ENCODE data around the gene SDR42E2. TPM values are rescaled to one million over a fixed set of nuclear protein-coding genes. Genes with fewer than 3 reads are reported as not detected.

Gene SDR42E2
- total and polyA plus RNA-seq, 2 donors (not counting 1 experiment from before 2014, with no cell fraction given) = 0.12 to 0.62 TPM

- TF ChIP-seq CTCF (IDR thresholded peaks at IDR 0.05) (no peak), EZH2 (IDR thresholded peaks at IDR 0.05; ENCODE audit: borderline replicate concordance, insufficient read depth, low read depth, low read length, poor library complexity, severe bottlenecking) (no peak)
- WGBS (ENCODE audit: insufficient coverage) = 86% methylated on average over 1 of the region's 2 CpGs
- H3K4me3 Mint-ChIP-seq = no peak overlapping the region
- peaks cover 37% of the 10 kb centered on the region for H3K4me1 Mint-ChIP-seq
- Histone ChIP-seq H3K36me3 (replicated peaks in 1 of 2; ENCODE audit: control extremely low read depth in 1 of 2, control insufficient read depth in 1 of 2, extremely low read depth in 1 of 2, insufficient read depth in 2 of 2, low read length in 1 of 2) (no peaks in the 10 kb centered on the region), H3K4me3 (ENCODE audit: control extremely low read depth in 1 of 5, extremely low read depth in 1 of 5, insufficient read depth in 1 of 5, low read depth in 2 of 5, low read length in 4 of 5) (no peak overlapping the region), H3K9ac (ENCODE audit: low read length) (peak overlapping the region; percentile 71), H3K4me1 (ENCODE audit: control insufficient read depth in 2 of 2, insufficient read depth in 2 of 2, low read length in 2 of 2) (peaks cover 32 to 40% of the 10 kb centered on the region in 2 donors), H3K27ac (ENCODE audit: low read length in 2 of 2) (peak overlapping the region; percentile 96 to 100), H3K27me3 (replicated peaks in 1 of 4; ENCODE audit: control extremely low read depth in 1 of 4, control insufficient read depth in 3 of 4, insufficient read depth in 4 of 4, low read length in 3 of 4) (no peaks in the 10 kb centered on the region), H3K9me3 (ENCODE audit: control extremely low read depth in 1 of 3, control insufficient read depth in 2 of 3, insufficient read depth in 1 of 3, low read length in 2 of 3) (peaks cover 0 to 4% (median 0%) of the 10 kb centered on the region in 3 donors), H3K4me2 (replicated peaks; ENCODE audit: low read depth, low read length, poor library complexity, severe bottlenecking) (peak overlapping the region; percentile 88), H4K20me1 (ENCODE audit: control insufficient read depth, insufficient read depth, low read length, poor library complexity, severe bottlenecking) (no peaks in the 10 kb centered on the region), H3K79me2 (ENCODE audit: control insufficient read depth, insufficient read depth, low read length) (no peaks in the 10 kb centered on the region), H2AFZ (ENCODE audit: insufficient read depth, low read depth, low read length, poor library complexity, severe bottlenecking) (no peak overlapping the region)
- H3K9me3 Mint-ChIP-seq (ENCODE audit: insufficient read depth) = no peaks in the 10 kb centered on the region
- CTCF ChIA-PET = interaction anchor here (0.7 to 7.0 kb wide), 21 partner anchors 10 to 1352 kb away, joined by 3 to 97 read pairs (median 5); partner anchors contain the start of genes EEF2K, MOSMO, PDZD9 and POLR3E
- H3K27me3 Mint-ChIP-seq = no peaks in the 10 kb centered on the region
- H3K27ac Mint-ChIP-seq = peak overlapping the region; percentile 100
- POLR2A ChIA-PET = interaction anchor here (0.8 to 5.0 kb wide), 6 partner anchors 18 to 368 kb away, joined by 3 to 28 read pairs (median 7); partner anchors contain the start of genes EEF2K and MOSMO
- no peak for DNase-seq
- no peak for ATAC-seq (ENCODE audit: low read depth)
- intact Hi-C loops (cut with micrococcal nuclease) = loop anchor here (1.0 to 2.0 kb wide), 3 partner anchors 111 to 589 kb away; partner anchors contain the start of genes METTL9 and PDZD9
These were observed 25.9 kb downstream of the SDR42E2 start for GRCh38 chr16:22188267-22188594.
